Fibroblast of skin of left quadriceps (primary cell): Measurements from ENCODE around the gene DTX2.
"Not testable (repeated sequence)": the region's sequence is repeated elsewhere in the genome, so short reads cannot be mapped to it uniquely, and the experiment has no call there.

Source experiments
- DNase-seq, 2 experiments: peaks; one replicate each; pipeline ENCODE4 v3.0.0-alpha.2; 2013; ENCODE audit warnings: low read depth in 2 of 2

DTX2 gene

DNA sequence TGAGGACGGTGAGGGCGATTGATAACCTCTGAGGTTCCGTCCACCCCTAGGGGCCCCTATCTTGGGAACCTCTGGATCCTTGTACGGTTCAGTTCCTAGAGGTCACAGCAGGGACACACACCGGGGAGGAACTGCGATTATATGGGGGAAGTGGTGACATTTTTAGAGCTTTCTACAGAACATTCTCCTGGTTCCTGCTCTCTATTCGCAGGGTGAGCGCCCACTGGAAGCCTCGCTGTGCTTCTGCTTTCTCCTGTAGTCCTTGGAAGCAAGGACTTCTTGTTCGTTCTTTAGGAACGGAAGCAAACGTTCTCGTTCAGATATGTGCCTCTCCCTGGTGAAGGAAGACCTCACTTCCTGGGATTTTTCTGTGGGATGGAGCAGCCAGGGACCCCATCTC is 26.5 kb downstream of the DTX2 start:
- not testable (repeated sequence) for DNase-seq

DNA sequence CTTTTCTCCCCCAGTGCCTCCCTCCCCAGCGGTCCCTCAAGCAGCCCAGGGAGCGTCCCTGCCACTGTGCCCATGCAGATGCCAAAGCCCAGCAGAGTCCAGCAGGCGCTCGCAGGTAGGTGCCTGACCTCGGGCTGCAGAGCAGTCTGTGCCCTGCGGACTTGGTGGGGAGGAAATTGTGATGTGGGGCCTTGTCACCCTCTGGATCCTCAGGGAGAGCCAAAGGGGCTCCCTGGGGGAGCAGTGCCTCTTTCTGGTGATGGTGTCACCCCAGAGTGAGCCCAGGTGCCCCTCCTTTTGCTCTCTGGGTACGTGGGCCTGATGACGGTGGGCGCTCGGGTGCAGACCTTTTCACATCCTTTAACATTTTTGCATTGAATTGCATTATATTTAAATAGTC is 30.6 kb downstream of the DTX2 start:
- DNase-seq, result not testable (repeated sequence)

DNA sequence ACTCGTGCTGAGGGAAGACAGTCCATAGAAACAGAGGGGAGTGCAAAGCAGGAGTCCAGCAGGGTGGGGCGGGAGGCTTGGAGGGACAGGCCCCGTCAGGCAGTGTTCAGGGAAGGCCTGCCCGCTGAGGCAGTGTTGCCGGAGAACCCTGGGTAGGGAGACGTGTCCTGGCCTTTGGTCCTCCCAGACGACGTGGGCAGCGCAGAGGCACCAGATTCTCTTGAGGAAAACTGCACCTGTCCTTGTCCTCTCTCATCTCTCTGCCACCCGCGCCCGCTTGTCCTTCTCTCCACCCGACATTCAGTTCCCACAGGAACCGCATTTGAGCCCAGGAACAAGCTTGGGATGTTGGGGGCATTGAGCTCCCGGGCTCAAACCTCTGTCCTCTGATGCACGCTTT is 34.2 kb downstream of the DTX2 start:
- DNase-seq, result not testable (repeated sequence)

DNA sequence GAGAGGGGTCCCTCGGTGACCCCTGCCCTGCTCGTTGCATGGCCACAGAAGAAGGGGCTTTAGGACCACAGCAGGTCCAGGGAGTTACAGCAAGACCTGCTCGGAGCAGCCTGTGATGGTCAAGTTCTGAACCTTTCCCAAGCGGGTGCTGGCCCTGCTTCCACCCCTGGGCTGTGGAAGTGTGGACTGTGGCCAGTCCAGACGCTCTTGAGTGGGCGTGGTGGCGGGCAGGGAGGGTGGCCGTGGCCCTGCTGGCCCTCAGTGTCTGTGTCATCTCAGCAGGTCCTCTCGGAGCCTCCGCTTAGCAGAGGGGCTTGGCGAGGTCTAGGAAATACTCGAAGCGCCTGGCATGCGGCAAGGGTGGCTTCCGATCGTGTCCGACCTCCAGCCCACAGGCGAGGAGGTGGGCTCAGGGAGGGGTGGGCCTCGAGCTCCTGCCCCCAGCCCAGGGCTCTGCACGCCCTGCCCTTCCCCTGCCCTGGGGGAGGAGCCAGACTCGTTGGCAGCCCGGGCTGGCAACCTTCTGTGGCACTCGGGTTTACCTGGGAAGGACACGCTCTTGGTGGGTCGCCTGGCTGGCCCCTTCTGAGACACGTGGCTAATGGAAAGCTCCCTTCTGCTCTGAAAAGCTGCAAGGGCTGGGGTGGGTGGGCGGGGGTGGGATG is 36.5 kb downstream of the DTX2 start:
- not testable (repeated sequence) for DNase-seq

DNA sequence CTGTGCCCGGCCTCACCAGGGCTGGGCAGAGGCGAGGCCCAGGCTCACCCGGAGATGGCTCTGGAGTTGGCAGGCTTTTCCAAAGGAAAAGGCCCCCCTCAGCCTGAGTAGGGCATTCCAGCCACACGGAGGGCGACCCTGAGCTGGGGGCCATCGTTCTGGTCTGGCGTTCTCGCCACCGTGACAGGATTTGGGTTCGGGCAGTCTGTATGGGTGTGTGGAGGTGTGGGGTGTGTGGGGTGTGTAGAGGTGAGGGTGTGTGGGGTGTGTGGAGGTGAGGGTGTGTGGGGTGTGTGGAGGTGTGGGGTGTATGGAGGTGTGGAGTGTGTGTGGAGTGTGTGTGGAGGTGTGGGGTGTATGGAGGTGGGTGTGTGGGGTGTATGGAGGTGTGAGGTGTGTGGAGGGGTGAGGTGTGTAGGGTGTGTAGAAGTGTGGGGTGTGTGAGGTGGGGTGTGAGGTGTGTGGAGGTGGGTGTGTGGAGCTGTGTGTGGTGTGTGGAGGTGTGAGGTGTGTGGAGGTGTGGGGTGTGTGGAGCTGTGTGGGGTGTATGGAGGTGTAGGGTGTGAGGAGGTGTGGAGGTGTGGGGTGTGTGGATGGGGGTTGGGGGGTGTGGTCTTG is 37.2 kb downstream of the DTX2 start:
- DNase-seq, result not testable (repeated sequence)

DNA sequence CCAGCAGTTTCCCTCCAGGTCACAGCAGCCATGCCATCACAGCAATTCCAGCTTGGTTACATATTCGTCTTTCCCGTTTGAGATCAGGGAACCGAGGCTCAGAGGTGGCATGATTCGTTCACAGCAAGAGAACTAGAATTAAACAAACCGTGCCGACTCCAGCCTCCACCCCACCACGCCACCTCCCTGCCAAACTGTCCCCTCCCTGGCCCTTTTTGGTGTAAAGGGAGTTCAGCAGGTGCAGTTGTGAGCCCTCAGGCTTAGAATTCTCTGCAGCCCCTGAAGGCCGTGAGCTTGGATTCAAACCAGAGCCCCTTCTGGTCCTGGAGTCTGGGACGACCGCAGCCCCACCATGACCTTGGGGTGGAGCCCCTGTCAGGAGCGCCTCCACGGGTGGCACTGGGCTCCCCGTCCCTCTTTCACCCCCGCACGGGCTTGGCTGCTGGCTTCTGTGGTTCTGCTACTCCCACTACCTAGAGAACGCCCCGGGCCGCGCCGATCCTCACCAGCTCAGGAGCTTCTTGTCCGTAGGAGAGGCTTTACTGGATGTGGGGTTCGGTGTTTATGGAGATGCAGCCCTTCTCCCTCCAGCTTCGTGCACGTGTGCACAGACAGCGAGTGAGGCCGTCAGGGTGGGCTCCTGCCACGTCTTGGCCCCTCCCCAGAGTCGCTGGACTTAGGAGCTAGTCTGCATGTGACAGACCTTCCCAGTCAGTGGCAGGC is 37.9 kb downstream of the DTX2 start:
- not testable (repeated sequence) for DNase-seq

DNA sequence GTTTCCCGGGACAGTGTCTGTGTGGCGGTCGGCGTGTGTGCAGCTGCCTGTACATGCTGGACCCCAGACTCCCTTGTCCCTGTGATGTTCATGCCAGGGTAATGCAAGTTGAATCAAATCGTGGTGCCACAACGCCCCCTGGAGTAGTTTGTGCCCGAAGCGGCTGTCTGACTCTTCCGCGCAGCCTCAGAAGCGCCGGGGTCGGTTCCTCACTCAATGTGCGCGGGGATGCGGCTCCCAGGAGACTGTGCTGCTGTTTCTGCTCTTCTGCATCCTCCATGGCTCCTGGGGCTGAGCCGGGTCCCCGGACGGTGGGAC is 38.4 kb downstream of the DTX2 start:
- not testable (repeated sequence) for DNase-seq

DNA sequence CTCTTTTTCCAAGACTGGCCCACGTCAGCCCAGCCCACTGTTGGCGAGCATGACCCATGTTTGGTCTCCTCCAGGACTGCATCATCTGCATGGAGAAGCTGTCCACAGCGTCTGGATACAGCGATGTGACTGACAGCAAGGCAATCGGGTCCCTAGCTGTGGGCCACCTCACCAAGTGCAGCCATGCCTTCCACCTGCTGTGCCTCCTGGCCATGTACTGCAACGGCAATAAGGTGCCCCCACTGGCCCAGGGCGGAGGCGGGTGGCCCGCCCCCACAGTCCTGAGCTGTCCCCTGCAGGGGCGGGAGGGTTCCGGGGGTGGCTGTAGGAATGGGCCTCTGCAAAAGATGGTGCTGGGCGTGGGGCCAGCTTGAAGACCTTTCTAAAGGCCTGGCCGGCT is 40.7 kb downstream of the DTX2 start:
- not testable (repeated sequence) for DNase-seq

DNA sequence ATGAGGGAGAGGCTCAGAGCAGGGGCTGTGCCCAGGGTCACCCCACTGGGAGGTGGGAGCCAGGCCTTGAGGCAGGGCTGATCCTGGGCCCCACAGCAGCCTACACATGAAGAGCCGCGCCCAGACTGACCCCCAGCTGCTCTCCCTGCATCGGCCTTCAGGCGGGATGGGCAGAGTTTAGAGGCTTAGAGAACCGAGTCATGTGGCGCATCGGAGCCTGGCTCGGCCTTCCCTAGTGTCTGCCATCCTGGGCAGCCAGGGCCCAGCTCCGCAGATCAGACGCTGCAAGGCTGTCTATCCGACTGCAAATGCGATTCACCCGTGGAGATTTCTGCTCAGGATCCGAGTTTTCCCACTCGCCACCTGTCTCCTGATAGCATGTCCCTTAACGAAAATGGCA is 41.3 kb downstream of the DTX2 start:
- not testable (repeated sequence) for DNase-seq

DNA sequence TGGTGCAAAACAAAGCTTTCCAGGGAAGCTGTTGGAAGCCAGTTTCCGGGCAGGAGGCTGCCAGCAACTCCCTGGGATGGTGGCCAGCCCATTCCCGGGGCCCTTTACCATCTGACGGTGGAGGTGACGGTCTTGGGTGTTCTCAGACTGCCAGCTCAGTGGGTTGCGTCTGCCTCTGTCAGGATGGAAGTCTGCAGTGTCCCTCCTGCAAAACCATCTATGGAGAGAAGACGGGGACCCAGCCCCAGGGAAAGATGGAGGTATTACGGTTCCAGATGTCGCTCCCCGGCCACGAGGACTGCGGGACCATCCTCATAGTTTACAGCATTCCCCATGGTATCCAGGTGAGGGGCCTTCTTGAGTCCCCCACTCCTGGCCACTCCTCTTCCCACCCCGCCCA is 41.7 kb downstream of the DTX2 start:
- not testable (repeated sequence) for DNase-seq

DNA sequence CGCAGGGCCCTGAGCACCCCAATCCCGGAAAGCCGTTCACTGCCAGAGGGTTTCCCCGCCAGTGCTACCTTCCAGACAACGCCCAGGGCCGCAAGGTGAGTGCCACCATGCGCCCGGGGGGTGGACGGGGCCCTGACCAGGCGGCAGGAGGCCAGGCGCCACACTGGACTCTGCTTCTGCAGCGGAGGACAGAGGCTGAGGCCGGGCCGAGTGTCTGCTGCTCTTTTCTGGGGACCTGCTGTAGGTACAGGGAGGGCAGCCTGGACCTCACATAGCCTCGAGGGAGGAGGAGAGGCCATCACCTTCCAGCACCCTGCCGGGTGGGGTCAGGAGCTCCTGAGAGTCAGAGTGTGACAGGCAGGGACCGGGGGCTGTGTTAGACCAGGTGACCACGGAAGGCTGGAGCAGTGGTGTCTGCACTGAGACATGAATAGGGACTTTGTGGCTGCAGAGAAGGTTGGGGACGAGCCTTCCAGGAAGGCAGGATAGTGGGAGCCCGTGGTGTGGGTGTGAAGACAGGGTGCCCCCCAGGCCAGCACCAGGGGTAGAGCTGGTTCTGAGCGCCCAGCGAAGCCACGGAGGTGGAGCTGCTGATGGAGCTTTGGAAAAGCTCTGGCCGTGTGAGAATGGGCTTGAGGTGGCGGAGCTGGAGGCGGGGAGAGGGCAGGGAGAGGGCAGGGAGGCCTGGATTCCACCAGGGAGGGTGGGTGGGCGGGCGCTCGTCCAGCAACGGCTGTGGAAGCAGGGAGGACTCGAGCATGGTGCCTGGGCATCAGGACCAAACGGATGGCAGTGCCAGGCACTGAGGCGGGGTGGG is 43.0 kb downstream of the DTX2 start:
- not testable (repeated sequence) for DNase-seq

DNA sequence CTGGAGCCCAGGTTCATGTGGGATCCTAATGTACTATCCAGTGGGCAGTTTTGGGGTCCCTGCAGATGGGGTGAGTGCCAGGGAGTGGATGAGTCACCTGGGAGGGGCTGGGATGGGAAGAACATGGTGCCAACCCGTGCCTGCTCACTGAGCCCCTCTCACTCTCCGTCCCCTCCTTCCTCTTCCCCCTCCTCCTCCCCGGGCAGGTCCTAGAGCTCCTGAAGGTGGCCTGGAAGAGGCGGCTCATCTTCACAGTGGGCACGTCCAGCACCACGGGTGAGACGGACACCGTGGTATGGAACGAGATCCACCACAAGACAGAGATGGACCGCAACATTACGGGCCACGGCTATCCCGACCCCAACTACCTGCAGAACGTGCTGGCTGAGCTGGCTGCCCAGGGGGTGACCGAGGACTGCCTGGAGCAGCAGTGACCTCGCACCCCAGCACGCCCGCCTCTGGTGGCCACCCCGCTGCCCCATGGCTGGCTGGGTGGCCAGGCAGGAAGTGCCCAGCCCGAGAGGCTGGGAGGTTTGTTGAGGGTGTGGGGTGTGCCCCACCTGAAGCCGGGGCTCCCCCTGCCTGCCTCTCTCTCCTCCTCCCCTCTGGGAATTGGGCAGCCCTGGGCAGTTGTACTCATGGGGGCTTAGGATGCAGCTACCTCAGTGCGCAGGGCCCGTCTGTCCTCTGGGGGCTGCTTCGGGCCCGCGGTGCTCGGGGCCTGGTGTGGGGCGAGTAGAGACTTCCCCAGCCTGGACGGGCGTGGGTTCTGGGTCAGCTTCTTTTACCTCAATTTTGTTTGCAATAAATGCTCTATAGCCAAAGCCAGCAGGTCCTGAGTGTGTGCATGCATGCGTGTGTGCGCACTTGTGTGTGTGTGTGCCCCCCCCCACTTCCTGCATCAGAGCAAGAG is 43.9 kb downstream of the DTX2 start:
- no peak for DNase-seq

DNA sequence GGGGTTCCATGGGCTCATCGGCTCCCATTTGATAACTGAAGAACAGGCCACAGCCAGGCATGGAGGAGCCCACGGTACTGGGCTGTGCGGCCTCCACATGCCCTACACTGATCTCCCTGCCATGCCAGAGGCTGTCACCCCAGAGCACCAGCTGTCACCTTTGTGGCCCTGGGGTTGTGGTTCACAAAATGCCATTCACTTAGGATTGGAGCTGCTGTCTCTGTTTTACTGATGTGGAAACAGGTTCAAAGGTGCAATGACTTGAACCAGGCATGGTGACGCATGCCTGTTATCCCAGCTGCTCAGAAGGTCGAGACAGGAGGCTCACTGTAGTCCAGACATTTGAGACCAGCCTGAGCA is 44.6 kb downstream of the DTX2 start:
- DNase-seq, result no peak

DNA sequence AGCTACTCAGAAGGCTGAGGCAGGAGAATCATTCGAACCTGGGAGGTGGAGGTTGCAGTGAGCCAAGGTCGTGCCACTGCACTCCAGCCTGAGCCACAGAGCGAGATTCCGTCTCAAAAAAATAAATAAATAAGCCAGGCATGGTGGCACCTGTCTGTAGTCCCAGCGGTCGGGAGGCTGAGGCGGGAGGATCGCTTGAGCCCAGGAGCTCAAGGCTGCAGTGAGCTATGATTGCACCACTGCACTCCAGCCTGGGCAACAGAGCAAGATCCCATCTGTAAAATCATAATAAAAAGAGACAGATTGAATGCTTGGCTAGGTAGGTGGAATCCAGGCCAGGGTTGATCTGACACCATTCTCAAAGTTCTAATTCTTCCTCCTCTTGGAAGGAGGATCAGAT is 45.1 kb downstream of the DTX2 start:
- not testable (repeated sequence) for DNase-seq

DNA sequence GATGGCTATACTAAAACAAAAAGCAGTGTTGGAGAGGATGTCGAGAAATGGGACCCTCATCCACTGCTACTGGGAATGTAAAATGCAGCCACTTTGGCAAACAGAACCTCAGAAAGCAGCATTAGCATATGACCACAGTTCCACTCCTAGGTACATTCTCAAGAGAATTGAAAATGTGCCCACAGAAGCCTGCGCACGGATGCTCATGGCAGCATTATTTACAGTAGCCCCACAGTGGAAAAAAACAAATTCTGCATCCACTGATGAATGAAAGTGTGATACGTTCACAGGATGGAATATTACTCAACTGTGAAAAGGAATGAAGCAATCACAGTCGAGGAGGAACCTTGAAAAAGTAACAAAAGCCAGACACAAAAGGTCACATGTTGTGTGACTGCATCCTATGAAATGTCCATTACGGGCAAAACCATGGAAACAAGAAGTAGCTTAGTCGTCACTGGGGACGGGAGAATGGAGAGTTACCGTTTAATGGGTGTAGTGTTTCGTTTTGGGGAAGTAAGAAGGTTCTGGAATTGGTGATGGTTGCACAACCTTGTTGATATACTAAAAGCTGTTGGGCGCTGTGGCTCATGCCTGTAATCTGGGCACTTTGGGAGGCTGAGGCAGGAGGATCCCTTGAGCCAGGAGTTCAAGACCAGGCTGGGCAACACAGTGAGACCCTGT is 46.4 kb downstream of the DTX2 start:
- no peak for DNase-seq

DNA sequence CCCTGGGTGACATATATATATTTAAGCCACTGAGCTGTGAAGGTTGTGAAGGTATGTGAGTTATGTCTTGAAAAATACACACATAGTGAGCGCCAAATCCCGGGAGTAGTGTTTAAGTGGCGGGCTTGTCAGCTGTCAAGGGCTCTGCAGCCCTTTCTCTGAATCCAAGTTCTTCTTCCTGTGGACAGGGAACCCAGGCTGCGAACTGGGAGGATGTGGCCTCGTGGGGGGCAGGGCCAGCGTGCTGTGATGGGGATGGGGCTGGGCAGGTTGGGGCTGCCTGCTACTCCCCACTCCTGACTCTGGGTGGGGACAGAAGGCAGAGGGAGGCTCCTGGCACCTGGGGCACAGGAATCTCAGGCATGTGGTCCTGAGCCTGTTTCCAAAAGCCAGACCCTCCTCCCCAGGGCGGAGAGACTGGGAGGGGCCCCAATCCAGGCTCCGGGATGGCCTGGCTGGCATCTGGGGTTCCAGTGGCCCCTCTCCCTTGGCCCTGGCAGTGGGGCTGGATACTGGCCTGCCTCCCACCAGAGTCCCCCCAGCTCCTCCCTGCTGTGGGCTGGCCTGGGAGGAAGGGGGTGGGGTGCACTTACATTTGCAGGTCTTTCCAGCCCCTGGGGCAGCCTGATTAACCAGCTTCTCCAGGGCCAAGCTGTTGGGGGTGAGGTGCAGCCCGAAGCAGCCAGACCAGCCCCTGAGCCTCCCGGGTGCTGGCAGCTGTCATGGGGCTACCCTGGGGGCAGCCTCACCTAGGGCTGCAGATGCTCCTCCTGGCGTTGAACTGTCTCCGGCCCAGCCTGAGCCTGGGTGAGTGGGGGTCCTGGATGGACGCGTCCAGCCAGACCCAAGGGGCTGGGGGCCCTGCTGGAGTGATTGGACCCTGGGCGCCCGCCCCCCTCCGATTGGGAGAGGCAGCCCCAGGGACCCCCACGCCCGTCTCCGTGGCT is 48.7 kb downstream of the DTX2 start, which contains the start of gene UPK3B:
UPK3B (plus strand) TSS at position 622 of the 947 bp plus-strand sequence; CDS start at position 723, 101 bp downstream.
- DNase-seq, result no peak

DNA sequence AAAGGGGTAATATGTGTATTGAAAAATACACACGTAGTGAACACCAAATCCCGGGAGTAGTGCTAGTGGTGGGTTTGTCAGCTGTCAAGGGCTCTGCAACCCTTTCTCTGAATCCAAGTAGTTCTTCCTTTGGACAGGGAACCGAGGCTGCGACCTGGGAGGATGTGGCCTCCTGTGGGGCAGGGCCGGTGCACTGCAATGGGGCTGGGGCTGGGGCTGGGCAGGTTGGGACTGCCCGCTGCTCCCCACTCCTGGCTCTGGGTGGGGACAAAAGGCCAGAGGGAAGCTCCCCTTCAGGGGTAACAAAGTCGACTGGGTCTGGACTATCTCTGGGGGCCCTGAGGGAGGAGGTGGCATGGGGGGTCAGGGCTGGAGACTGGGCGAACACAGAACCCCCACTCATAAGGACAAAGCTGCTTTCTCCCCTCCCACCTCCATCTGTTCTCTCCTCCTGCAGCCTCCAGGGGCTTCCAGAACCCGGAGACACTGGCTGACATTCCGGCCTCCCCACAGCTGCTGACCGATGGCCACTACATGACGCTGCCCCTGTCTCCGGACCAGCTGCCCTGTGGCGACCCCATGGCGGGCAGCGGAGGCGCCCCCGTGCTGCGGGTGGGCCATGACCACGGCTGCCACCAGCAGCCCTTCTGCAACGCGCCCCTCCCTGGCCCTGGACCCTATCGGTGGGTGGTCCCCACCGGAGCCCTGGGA is 49.8 kb downstream of the DTX2 start:
- DNase-seq, result not testable (repeated sequence)
